ENCODE results near the gene FIP1L1. TPM values are rescaled to one million over a fixed set of nuclear protein-coding genes. Genes with fewer than 3 reads are reported as not detected.

FIP1L1 gene
- total and polyA plus RNA-seq, 7 donors = 23.5 to 49.6 (median 28.2) TPM

DNA sequence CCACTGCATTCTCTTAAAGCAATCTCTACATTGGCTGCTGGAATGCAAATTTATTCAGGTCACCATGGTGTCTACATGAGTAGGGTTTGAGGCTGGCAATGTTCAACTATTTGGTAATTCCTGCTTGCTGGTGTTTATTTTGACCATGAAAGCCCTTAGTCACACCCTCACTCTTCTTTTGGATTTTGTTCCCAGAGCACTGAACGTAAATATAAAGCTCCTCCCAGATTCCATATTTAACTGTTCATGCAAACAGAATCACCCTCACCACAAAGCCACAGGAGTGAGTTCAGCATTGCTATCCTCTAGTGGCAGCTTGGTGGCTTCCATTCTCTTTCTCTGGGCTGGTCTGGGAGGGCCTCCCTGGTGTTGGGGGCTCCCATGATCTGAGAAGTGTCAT lies 131.0 kb downstream of the FIP1L1 start:
- H3K36me3 ChIP-seq (ENCODE audit: insufficient read depth in 1 of 2, low read depth in 1 of 2) = no peaks in the 10 kb centered on the region
- no peak for ATAC-seq
- TF ChIP-seq, protein P1, sequence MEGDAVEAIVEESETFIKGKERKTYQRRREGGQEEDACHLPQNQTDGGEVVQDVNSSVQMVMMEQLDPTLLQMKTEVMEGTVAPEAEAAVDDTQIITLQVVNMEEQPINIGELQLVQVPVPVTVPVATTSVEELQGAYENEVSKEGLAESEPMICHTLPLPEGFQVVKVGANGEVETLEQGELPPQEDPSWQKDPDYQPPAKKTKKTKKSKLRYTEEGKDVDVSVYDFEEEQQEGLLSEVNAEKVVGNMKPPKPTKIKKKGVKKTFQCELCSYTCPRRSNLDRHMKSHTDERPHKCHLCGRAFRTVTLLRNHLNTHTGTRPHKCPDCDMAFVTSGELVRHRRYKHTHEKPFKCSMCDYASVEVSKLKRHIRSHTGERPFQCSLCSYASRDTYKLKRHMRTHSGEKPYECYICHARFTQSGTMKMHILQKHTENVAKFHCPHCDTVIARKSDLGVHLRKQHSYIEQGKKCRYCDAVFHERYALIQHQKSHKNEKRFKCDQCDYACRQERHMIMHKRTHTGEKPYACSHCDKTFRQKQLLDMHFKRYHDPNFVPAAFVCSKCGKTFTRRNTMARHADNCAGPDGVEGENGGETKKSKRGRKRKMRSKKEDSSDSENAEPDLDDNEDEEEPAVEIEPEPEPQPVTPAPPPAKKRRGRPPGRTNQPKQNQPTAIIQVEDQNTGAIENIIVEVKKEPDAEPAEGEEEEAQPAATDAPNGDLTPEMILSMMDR (IDR thresholded peaks at IDR 0.05) = no peak

DNA sequence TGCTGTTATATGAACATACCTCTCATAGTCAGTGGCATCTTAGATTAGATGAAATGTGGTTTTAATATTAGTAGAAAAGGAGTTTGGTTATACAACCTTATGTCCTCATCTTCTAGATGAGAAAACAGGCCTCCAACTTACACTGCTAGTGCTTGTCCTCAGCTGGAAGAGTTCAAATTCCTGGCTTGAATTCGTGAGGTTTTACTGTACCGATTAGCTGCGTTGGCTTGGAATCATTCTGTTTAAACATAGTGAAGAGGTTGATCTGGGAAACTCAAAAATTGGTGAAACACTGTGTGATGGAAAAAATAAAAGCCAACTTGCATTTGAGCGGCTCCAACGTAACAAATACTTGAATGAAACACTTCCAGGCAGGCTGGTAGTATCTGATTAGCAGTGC lies 132.9 kb downstream of the FIP1L1 start:
- DNase-seq (no peak), ATAC-seq (no peak)
- Histone ChIP-seq H3K27me3 (ENCODE audit: insufficient read depth in 3 of 3, low read length in 2 of 3) (no peaks in the 10 kb centered on the region), H3K36me3 (ENCODE audit: insufficient read depth in 1 of 2, low read depth in 1 of 2) (no peaks in the 10 kb centered on the region), H3K27ac (no peak overlapping the region), H3K4me3 (no peak overlapping the region), H3K9me3 (no peaks in the 10 kb centered on the region), H3K4me1 (no peaks in the 10 kb centered on the region)
- 7 to 13% (median 8%) methylated on average over 5 of the region's 5 CpGs for WGBS, 3 donors
- intact Hi-C loops (cut with DNase I) = no loop called here
- TF ChIP-seq, protein P1 (IDR thresholded peaks at IDR 0.05) = no peak

More for the DNA sequence above, 131.0 kb downstream of the FIP1L1 start:
- DNase-seq = no peak
- Histone ChIP-seq H3K4me3 (no peak overlapping the region), H3K27me3 (ENCODE audit: insufficient read depth in 3 of 3, low read length in 2 of 3) (no peaks in the 10 kb centered on the region), H3K9me3 (no peaks in the 10 kb centered on the region), H3K4me1 (no peaks in the 10 kb centered on the region), H3K27ac (no peak overlapping the region)
- intact Hi-C loops (cut with DNase I) = no loop called here
- 72 to 85% (median 79%) methylated on average over 1 of the region's 1 CpG for WGBS, 3 donors

Other genes with a start within 250 kb of the FIP1L1 start
- gene SCFD2, start 11.6 kb upstream of the FIP1L1 start, total RNA-seq = 10 to 100 TPM; 11.2 to 13.3 (median 12.4) TPM
- 1 to 10 TPM; 5.8 to 6.7 (median 6.2) TPM for gene SCFD2, start 11.6 kb upstream of the FIP1L1 start, polyA plus RNA-seq
- 10 to 100 TPM in 1 of 4 donors, 1 to 10 TPM in 3; 2.1 to 13.9 (median 3.9) TPM for gene LNX1, start 213.8 kb downstream of the FIP1L1 start, total RNA-seq
- gene LNX1, start 213.8 kb downstream of the FIP1L1 start, polyA plus RNA-seq = 1 to 10 TPM; 2.8 to 4.9 (median 4.3) TPM